Neural cell (in vitro differentiated cells): ENCODE data around the gene ZBTB7B. TPM values are rescaled to one million over a fixed set of nuclear protein-coding genes. Genes with fewer than 3 reads are reported as not detected.
A peak's percentile ranks its signal among the peaks of the same experiment; 100 is the strongest.
"Not testable (repeated sequence)": the region's sequence is repeated elsewhere in the genome, so short reads cannot be mapped to it uniquely, and the experiment has no call there.

Experiments
- H2AFZ ChIP-seq: fragments of 200-600, 300-800 bp; sonication (generic), shearing (Covaris generic); 2 replicates; pipeline ENCODE4 v1.6.0; 2014; ENCODE audit warnings: low read depth, mild to moderate bottlenecking, antibody characterized with exemption, low read length, moderate library complexity
- H3F3A ChIP-seq: fragments of 200-600 bp; shearing (Covaris generic); 2 replicates; pipeline ENCODE4 v1.6.1; 2016; ENCODE audit warnings: mild to moderate bottlenecking, moderate library complexity, mixed read lengths, antibody characterized with exemption, low read length; ENCODE audit not compliant: insufficient read depth, poor library complexity, severe bottlenecking
- H3K27ac ChIP-seq: fragments of 200-600, 300-800 bp; sonication (generic), shearing (Covaris generic); 2 replicates; pipeline ENCODE4 v1.5.1; 2014; ENCODE audit warnings: mild to moderate bottlenecking, low read length, moderate library complexity
- H3K27me3 ChIP-seq: fragments of 300-800, 200-600 bp; sonication (generic), shearing (Covaris generic); 2 replicates; pipeline ENCODE4 v1.6.0; 2014; ENCODE audit warnings: mild to moderate bottlenecking, low read depth, low read length, moderate library complexity; ENCODE audit not compliant: insufficient read depth
- H3K36me3 ChIP-seq: fragments of 300-800, 200-600 bp; sonication (generic), shearing (Covaris generic); 2 replicates; pipeline ENCODE4 v1.5.1; 2014; ENCODE audit warnings: mild to moderate bottlenecking, antibody characterized with exemption, low read length, moderate library complexity; ENCODE audit not compliant: insufficient read depth
- H3K4me2 ChIP-seq: fragments of 300-800, 200-600 bp; sonication (generic), shearing (Covaris generic); 2 replicates; pipeline ENCODE4 v1.6.0; 2014; ENCODE audit warnings: mild to moderate bottlenecking, low read length
- H3K4me3 ChIP-seq: fragments of 300-800, 200-600 bp; sonication (generic), shearing (Covaris generic); 2 replicates; pipeline ENCODE4 v1.5.1; 2014; ENCODE audit warnings: mild to moderate bottlenecking, low read length, moderate library complexity
- H3K79me2 ChIP-seq: fragments of 200-600 bp; shearing (Covaris generic); replicated peaks from 2 replicates; pipeline ENCODE4 v1.6.0; 2014; ENCODE audit warnings: mild to moderate bottlenecking, low read length, moderate library complexity; ENCODE audit not compliant: insufficient read depth
- H3K9ac ChIP-seq: fragments of 300-800, 200-600 bp; sonication (generic), shearing (Covaris generic); 2 replicates; pipeline ENCODE4 v1.6.1; 2016; ENCODE audit warnings: mild to moderate bottlenecking, low read length, mixed read lengths
- H3K9me2 ChIP-seq: fragments of 200-600 bp; shearing (Covaris generic); 2 replicates; pipeline ENCODE4 v1.6.1; 2016; ENCODE audit warnings: mild to moderate bottlenecking, low read length, mixed read lengths; ENCODE audit not compliant: insufficient read depth
- H3K9me3 ChIP-seq: fragments of 200-600, 300-800 bp; sonication (generic), shearing (Covaris generic); 2 replicates; pipeline ENCODE4 v1.6.1; 2016; ENCODE audit warnings: mild to moderate bottlenecking, mixed run types, low read length, moderate library complexity, mixed read lengths
- H4K20me1 ChIP-seq: fragments of 200-600 bp; shearing (Covaris generic); 2 replicates; pipeline ENCODE4 v1.6.1; 2016; ENCODE audit warnings: mild to moderate bottlenecking, mixed run types; ENCODE audit not compliant: insufficient read depth
- EP300 ChIP-seq: fragments of 450-650 bp; conservative IDR thresholded peaks from 2 replicates; pipeline ENCODE4 v1.6.1; 2014; ENCODE audit warnings: antibody characterized with exemption, mild to moderate bottlenecking, moderate library complexity; ENCODE audit not compliant: poor library complexity, severe bottlenecking
- MXI1 ChIP-seq: fragments of 450-650 bp; conservative IDR thresholded peaks from 2 replicates; pipeline ENCODE4 v1.6.1; 2014; ENCODE audit warnings: antibody characterized with exemption, mild to moderate bottlenecking; ENCODE audit not compliant: poor library complexity, severe bottlenecking
- POLR2AphosphoS5 ChIP-seq: IDR thresholded peaks from 2 replicates; pipeline ENCODE4 v1.6.1; 2012
- RAD21 ChIP-seq: fragments of 450-650 bp; conservative IDR thresholded peaks from 2 replicates; pipeline ENCODE4 v1.6.1; 2014; ENCODE audit warnings: antibody characterized with exemption, mild to moderate bottlenecking, moderate library complexity
- SMC3 ChIP-seq: fragments of 450-650 bp; conservative IDR thresholded peaks from 2 replicates; pipeline ENCODE4 v1.6.1; 2014; ENCODE audit warnings: antibody characterized with exemption, mild to moderate bottlenecking, moderate library complexity; ENCODE audit not compliant: poor library complexity
- TAF1 ChIP-seq: IDR thresholded peaks from 2 replicates; pipeline ENCODE4 v1.6.1; 2012; ENCODE audit warnings: low read depth
- polyA plus RNA-seq: library from polyadenylated mRNA; depleted of rRNA; stranded (reverse); fragments of >200 nt; gene quantifications from 2 replicates; pipeline ENCODE4 v1.2.3, GENCODE V29; 2014
- TF ChIP-seq, protein P1 (sequence below): IDR thresholded peaks from 2 replicates; pipeline ENCODE4 v1.6.1; 2012; ENCODE audit warnings: borderline replicate concordance

ZBTB7B gene
- polyA plus RNA-seq, 1 donor from 2014 or later, result 0.54 TPM

DNA sequence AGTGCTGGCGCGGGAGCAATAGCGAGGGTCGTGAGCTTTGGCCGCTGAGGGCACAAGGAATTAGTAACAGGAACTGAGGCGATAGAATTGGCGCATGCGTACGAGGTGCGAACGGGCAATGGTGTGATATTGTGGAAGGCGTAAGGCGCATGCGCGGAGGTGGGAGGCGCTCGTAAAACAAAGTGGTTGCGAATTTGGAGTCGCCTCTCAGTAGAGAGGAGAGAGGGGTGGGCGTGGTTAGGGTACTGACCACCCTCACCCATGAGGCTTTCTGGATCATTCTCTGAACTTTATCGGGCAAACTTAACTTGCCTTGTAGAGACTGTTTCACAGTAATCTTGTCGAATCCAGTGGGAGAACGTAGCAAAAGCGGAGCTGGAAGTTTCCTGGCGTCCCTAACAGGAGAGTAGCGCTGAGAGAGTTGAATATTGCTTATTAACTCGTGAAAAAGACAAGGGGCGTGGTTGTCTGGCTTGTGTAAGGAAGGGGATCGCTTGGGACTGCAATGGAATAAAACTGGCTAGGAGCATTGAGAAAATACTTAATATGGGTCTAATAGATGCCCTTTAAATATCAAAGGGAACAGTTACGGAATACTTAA lies 27.7 kb upstream of the ZBTB7B start:
- peak overlapping the region; percentile 87 for H3K4me2 ChIP-seq
- H2AFZ ChIP-seq, result peak overlapping the region; percentile 86
- H4K20me1 ChIP-seq, result no peaks in the 10 kb centered on the region
- H3K9me3 ChIP-seq, result no peaks in the 10 kb centered on the region
- H3K27ac ChIP-seq, result peak overlapping the region; percentile 44
- peak overlapping the region; percentile 83 for H3K4me3 ChIP-seq
- peaks cover 3% of the 10 kb centered on the region for H3F3A ChIP-seq
- peaks cover 26% of the 10 kb centered on the region for H3K79me2 ChIP-seq
- no peaks in the 10 kb centered on the region for H3K9me2 ChIP-seq
- H3K9ac ChIP-seq, result peak overlapping the region; percentile 60
- no peaks in the 10 kb centered on the region for H3K36me3 ChIP-seq
- TF ChIP-seq MXI1, result no peak
- TF ChIP-seq SMC3, result peak; percentile 63
- no peak for TF ChIP-seq POLR2AphosphoS5
- peak; percentile 33 for TF ChIP-seq RAD21
- TF ChIP-seq, protein P1, sequence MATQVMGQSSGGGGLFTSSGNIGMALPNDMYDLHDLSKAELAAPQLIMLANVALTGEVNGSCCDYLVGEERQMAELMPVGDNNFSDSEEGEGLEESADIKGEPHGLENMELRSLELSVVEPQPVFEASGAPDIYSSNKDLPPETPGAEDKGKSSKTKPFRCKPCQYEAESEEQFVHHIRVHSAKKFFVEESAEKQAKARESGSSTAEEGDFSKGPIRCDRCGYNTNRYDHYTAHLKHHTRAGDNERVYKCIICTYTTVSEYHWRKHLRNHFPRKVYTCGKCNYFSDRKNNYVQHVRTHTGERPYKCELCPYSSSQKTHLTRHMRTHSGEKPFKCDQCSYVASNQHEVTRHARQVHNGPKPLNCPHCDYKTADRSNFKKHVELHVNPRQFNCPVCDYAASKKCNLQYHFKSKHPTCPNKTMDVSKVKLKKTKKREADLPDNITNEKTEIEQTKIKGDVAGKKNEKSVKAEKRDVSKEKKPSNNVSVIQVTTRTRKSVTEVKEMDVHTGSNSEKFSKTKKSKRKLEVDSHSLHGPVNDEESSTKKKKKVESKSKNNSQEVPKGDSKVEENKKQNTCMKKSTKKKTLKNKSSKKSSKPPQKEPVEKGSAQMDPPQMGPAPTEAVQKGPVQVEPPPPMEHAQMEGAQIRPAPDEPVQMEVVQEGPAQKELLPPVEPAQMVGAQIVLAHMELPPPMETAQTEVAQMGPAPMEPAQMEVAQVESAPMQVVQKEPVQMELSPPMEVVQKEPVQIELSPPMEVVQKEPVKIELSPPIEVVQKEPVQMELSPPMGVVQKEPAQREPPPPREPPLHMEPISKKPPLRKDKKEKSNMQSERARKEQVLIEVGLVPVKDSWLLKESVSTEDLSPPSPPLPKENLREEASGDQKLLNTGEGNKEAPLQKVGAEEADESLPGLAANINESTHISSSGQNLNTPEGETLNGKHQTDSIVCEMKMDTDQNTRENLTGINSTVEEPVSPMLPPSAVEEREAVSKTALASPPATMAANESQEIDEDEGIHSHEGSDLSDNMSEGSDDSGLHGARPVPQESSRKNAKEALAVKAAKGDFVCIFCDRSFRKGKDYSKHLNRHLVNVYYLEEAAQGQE, result peak; percentile 19
- peak; percentile 49 for TF ChIP-seq TAF1
- H3K27me3 ChIP-seq, result no peaks in the 10 kb centered on the region

DNA sequence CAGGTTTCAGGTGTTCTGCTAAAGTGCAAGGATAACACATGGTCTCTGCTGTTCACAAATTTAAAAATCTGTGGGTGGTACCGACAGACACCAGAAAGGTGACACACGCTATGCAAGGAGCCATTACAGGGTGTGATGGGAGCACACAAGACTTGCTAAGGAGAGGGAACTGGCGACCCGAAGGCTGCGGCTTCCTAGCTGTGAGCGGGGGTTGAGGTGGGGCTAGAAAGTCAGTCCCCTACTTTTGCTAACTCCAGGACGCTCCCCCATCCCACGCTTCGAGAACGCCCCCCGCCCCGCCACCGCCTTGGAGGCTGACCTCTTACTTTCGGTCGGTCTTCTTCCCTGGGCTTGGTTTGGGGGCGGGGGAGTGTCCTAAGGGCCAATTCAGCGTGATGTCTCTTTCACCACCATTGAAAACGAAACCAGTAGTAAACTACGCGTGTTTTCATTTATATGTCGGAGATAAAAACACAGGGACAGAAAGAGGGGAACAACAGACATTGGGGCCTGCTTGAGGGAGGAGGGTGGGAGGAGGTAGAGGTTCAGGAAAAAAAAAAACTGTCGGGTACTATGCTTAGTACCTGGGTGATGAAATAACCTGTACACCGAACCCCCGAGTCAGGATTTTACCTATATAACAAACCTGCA lies 27.1 kb upstream of the ZBTB7B start:
- peaks cover 26% of the 10 kb centered on the region for H3K79me2 ChIP-seq
- H3K9me3 ChIP-seq, result no peaks in the 10 kb centered on the region
- peak overlapping the region; percentile 86 for H2AFZ ChIP-seq
- H3K27me3 ChIP-seq, result no peaks in the 10 kb centered on the region
- H3K9ac ChIP-seq, result peak overlapping the region; percentile 60
- TF ChIP-seq EP300 (no peak), SMC3 (no peak)
- TF ChIP-seq, protein P1, result peak; percentile 9
- no peaks in the 10 kb centered on the region for H3K9me2 ChIP-seq
- H4K20me1 ChIP-seq, result no peaks in the 10 kb centered on the region
- H3K27ac ChIP-seq, result peak overlapping the region; percentile 44
- H3F3A ChIP-seq, result peaks cover 3% of the 10 kb centered on the region
- peak overlapping the region; percentile 83 for H3K4me3 ChIP-seq
- H3K36me3 ChIP-seq, result no peaks in the 10 kb centered on the region
- peak overlapping the region; percentile 87 for H3K4me2 ChIP-seq

DNA sequence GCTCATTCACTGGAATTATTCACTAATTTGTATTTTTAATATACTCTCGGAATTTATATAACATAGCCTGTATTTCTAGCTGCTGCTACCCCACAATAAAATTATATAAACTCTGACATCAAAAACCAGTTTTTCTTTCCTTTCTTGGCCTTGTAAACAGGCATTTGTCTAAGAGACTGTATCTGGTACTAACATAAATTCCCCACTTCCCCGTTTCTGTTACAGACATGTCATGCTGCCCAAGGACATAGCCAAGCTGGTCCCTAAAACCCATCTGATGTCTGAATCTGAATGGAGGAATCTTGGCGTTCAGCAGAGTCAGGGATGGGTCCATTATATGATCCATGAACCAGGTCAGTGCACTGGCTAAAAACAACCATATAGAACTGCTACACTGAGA lies 24.8 kb upstream of the ZBTB7B start:
- H4K20me1 ChIP-seq, H3K36me3 ChIP-seq, H3K4me3 ChIP-seq, H3K9me3 ChIP-seq, H3K4me2 ChIP-seq, H3K27ac ChIP-seq, H2AFZ ChIP-seq, H3K27me3 ChIP-seq, H3K9me2 ChIP-seq, H3F3A ChIP-seq, H3K9ac ChIP-seq: not testable (repeated sequence)
- H3K79me2 ChIP-seq, result peaks cover 26% of the 10 kb centered on the region
